GM13977 (cell line): ENCODE results near the gene ISOC2.

Experiments
- DNase-seq: peaks from one replicate; pipeline ENCODE4 v3.0.0; 2012; ENCODE audit warnings: low spot score
- CTCF ChIP-seq: IDR thresholded peaks from 2 replicates; pipeline ENCODE4 v1.5.1; 2012; ENCODE audit warnings: mild to moderate bottlenecking, control low read depth; ENCODE audit not compliant: insufficient read depth; ENCODE audit errors: extremely low read depth, missing control alignments
- in situ Hi-C: fragments of 300-500 bp; cut with MboI; formaldehyde crosslinking; loops from one replicate; pipeline ENCODE4 v1.12.0; 2022; ENCODE audit warnings: low sequenced_read_pairs, low pct_unique_long_range_greater_than_20kb, mixed read lengths, inconsistent platforms; ENCODE audit not compliant: unreplicated experiment

Gene ISOC2

GRCh38 chr19:55461259-55461973, at the start of gene ISOC2:
Gene ISOC2, minus strand, starts transcription at chr19:55461642. Its CDS starts 5,156 bp downstream, at chr19:55456486.
- DNase-seq = peak; percentile 100
- in situ Hi-C loops = no loop called here
- TF ChIP-seq CTCF = no peak

- in situ Hi-C loops = loop anchor here (5.0 kb wide), 1 partner anchor 119 kb away; no protein-coding TSS in a partner anchor
- no peak for DNase-seq
- no peak for TF ChIP-seq CTCF
Observed at GRCh38 chr19:55508120-55508519, 46.7 kb upstream of the ISOC2 start.

- in situ Hi-C loops = loop anchor here (5.0 kb wide), 1 partner anchor 122 kb away; no protein-coding TSS in a partner anchor
- no peak for DNase-seq
- TF ChIP-seq CTCF = no peak
Observed at GRCh38 chr19:55504981-55505380, 43.5 kb upstream of the ISOC2 start.

- DNase-seq = no peak
- TF ChIP-seq CTCF = no peak
- in situ Hi-C loops = no loop called here
Observed at GRCh38 chr19:55504252-55504603, 42.8 kb upstream of the ISOC2 start.

- TF ChIP-seq CTCF = peak; percentile 99
- peak; percentile 99 for DNase-seq
- in situ Hi-C loops = no loop called here
Observed at GRCh38 chr19:55503502-55504251, 42.2 kb upstream of the ISOC2 start.

GRCh38 chr19:55503157-55503501, 41.7 kb upstream of the ISOC2 start:
- no peak for DNase-seq
- TF ChIP-seq CTCF = no peak
- in situ Hi-C loops = no loop called here
